Thoracic aorta (tissue), 2 donors: ENCODE data around the gene ZNF784. TPM values are rescaled to one million over a fixed set of nuclear protein-coding genes. Genes with fewer than 3 reads are reported as not detected.

Source experiments
- ATAC-seq: fragments of 150-250 bp; one replicate; pipeline ENCODE4 v1.8.0; 2017; ENCODE audit warnings: low read depth; ENCODE audit not compliant: insufficient number of reproducible peaks, low FRiP score
- DNase-seq: peaks from one replicate; pipeline ENCODE4 v3.0.0-alpha.2; 2020; ENCODE audit warnings: low spot score
- H3K27ac ChIP-seq, 2 donors: fragments of 200-600 bp; sonication (generic); 1 replicate in 1 of 2; 2 replicates in 1 of 2; pipeline ENCODE4 v1.5.1; 2016; ENCODE audit warnings: mild to moderate bottlenecking in 2 of 2, moderate library complexity in 2 of 2
- H3K27me3 ChIP-seq: fragments of 200-600 bp; sonication (generic); replicated peaks from 2 replicates; pipeline ENCODE4 v1.6.0; 2016; ENCODE audit warnings: mild to moderate bottlenecking; ENCODE audit not compliant: insufficient read depth
- H3K36me3 ChIP-seq: fragments of 200-600 bp; sonication (generic); one replicate; pipeline ENCODE4 v1.5.1; 2016
- H3K4me1 ChIP-seq, 2 donors: fragments of 200-600 bp; sonication (generic); 1 replicate in 1 of 2; 2 replicates in 1 of 2; pipeline versions ENCODE4 v1.5.1 to v1.6.0; 2016; ENCODE audit warnings: low read depth in 2 of 2, mild to moderate bottlenecking in 1 of 2; ENCODE audit not compliant: control insufficient read depth in 1 of 2
- H3K4me3 ChIP-seq: fragments of 200-600 bp; sonication (generic); 2 replicates; pipeline ENCODE4 v1.5.1; 2016; ENCODE audit warnings: mild to moderate bottlenecking
- H3K9me3 ChIP-seq: fragments of 200-600 bp; sonication (generic); 2 replicates; pipeline ENCODE4 v1.5.1; 2016
- CTCF ChIP-seq: fragments of 200-600 bp; sonication (generic); IDR thresholded peaks from one replicate; pipeline ENCODE4 v1.5.1; 2019; ENCODE audit warnings: antibody characterized with exemption
- total RNA-seq, 2 donors: library from RNA; depleted of rRNA; stranded (reverse); fragments of >200 nt; gene quantifications; one replicate each; pipeline versions ENCODE4 v1.1.0 to v1.2.3, GENCODE V29; 2016

ZNF784 gene
- total RNA-seq, 2 donors from 2014 or later = 8.5 to 13.0 TPM

GRCh38 chr19:55667511-55667910 lies 43.1 kb upstream of the ZNF784 start:
- H3K4me1 ChIP-seq = no peaks in the 10 kb centered on the region
- H3K27ac ChIP-seq = no peak overlapping the region
- TF ChIP-seq CTCF = no peak
- no peaks in the 10 kb centered on the region for H3K27me3 ChIP-seq
- no peaks in the 10 kb centered on the region for H3K9me3 ChIP-seq
- no peak overlapping the region for H3K4me3 ChIP-seq
- peaks cover 78% of the 10 kb centered on the region for H3K36me3 ChIP-seq
- no peak for ATAC-seq
- DNase-seq = no peak

GRCh38 chr19:55667006-55667381 lies 42.6 kb upstream of the ZNF784 start:
- Histone ChIP-seq H3K4me1 (no peaks in the 10 kb centered on the region), H3K36me3 (peaks cover 83% of the 10 kb centered on the region), H3K27me3 (no peaks in the 10 kb centered on the region), H3K27ac (no peak overlapping the region), H3K9me3 (no peaks in the 10 kb centered on the region), H3K4me3 (no peak overlapping the region)
- TF ChIP-seq CTCF = no peak
- DNase-seq = no peak
- no peak for ATAC-seq

GRCh38 chr19:55666343-55667005 lies 42.1 kb upstream of the ZNF784 start:
- DNase-seq (no peak), ATAC-seq (no peak)
- H3K9me3 ChIP-seq = no peaks in the 10 kb centered on the region
- no peak overlapping the region for H3K27ac ChIP-seq
- H3K27me3 ChIP-seq = no peaks in the 10 kb centered on the region
- H3K4me1 ChIP-seq = no peaks in the 10 kb centered on the region
- H3K4me3 ChIP-seq = no peak overlapping the region
- peaks cover 88% of the 10 kb centered on the region for H3K36me3 ChIP-seq
- TF ChIP-seq CTCF = no peak

GRCh38 chr19:55663846-55664536 lies 39.6 kb upstream of the ZNF784 start:
- no peak for TF ChIP-seq CTCF
- Histone ChIP-seq H3K9me3 (no peaks in the 10 kb centered on the region), H3K4me3 (no peak overlapping the region), H3K27ac (no peak overlapping the region), H3K36me3 (peaks cover 93% of the 10 kb centered on the region), H3K27me3 (no peaks in the 10 kb centered on the region), H3K4me1 (peaks cover 3 to 6% of the 10 kb centered on the region in 2 donors)
- ATAC-seq (no peak), DNase-seq (no peak)

- Histone ChIP-seq H3K27me3 (no peaks in the 10 kb centered on the region), H3K4me1 (peaks cover 24 to 26% of the 10 kb centered on the region in 2 donors), H3K36me3 (peaks cover 71% of the 10 kb centered on the region), H3K4me3 (no peak overlapping the region), H3K27ac (no peak overlapping the region), H3K9me3 (no peaks in the 10 kb centered on the region)
- no peak for DNase-seq
- ATAC-seq = no peak
- TF ChIP-seq CTCF = no peak
Observed at GRCh38 chr19:55661826-55662225, 37.5 kb upstream of the ZNF784 start.
